ENCODE results near the gene QRFP. TPM values are rescaled to one million over a fixed set of nuclear protein-coding genes. Genes with fewer than 3 reads are reported as not detected.

Gene QRFP
- total RNA-seq, 2 donors from 2014 or later = not detected

GRCh38 chr9:130891688-130892476 lies 4.7 kb downstream of the QRFP start:
- no peak overlapping the region for H3K27ac ChIP-seq
- peaks cover 27% of the 10 kb centered on the region for H3K36me3 ChIP-seq
- DNase-seq (ENCODE audit: low spot score) (no peak), ATAC-seq (ENCODE audit: insufficient number of reproducible peaks, low FRiP score, low read depth) (no peak)
- no peak for TF ChIP-seq CTCF (IDR thresholded peaks at IDR 0.05)
- H3K27me3 ChIP-seq (replicated peaks; ENCODE audit: insufficient read depth) = no peaks in the 10 kb centered on the region
- no peaks in the 10 kb centered on the region for H3K9me3 ChIP-seq
- peaks cover 3 to 29% of the 10 kb centered on the region in 2 donors for H3K4me1 ChIP-seq (ENCODE audit: control insufficient read depth in 1 of 2, low read depth in 2 of 2)
- no peak overlapping the region for H3K4me3 ChIP-seq

GRCh38 chr9:130890870-130891687 lies 5.5 kb downstream of the QRFP start:
- H3K36me3 ChIP-seq = peaks cover 34% of the 10 kb centered on the region
- H3K27me3 ChIP-seq (replicated peaks; ENCODE audit: insufficient read depth) = no peaks in the 10 kb centered on the region
- no peak for TF ChIP-seq CTCF (IDR thresholded peaks at IDR 0.05)
- no peaks in the 10 kb centered on the region for H3K9me3 ChIP-seq
- no peak overlapping the region for H3K4me3 ChIP-seq
- ATAC-seq (ENCODE audit: insufficient number of reproducible peaks, low FRiP score, low read depth) (no peak), DNase-seq (ENCODE audit: low spot score) (no peak)
- H3K27ac ChIP-seq = no peak overlapping the region
- H3K4me1 ChIP-seq (ENCODE audit: control insufficient read depth in 1 of 2, low read depth in 2 of 2) = peaks cover 3 to 35% of the 10 kb centered on the region in 2 donors

- Histone ChIP-seq H3K4me3 (no peak overlapping the region), H3K27ac (no peak overlapping the region), H3K4me1 (ENCODE audit: control insufficient read depth in 1 of 2, low read depth in 2 of 2) (peaks cover 0 to 39% of the 10 kb centered on the region in 2 donors), H3K36me3 (peaks cover 43% of the 10 kb centered on the region), H3K27me3 (replicated peaks; ENCODE audit: insufficient read depth) (no peaks in the 10 kb centered on the region), H3K9me3 (no peaks in the 10 kb centered on the region)
- TF ChIP-seq CTCF (IDR thresholded peaks at IDR 0.05) = no peak
- DNase-seq (ENCODE audit: low spot score) = no peak
- ATAC-seq (ENCODE audit: insufficient number of reproducible peaks, low FRiP score, low read depth) = no peak
Measured at GRCh38 chr9:130890124-130890523, 6.5 kb downstream of the QRFP start.

GRCh38 chr9:130888146-130888885 lies 8.3 kb downstream of the QRFP start:
- no peak overlapping the region for H3K4me3 ChIP-seq
- peaks cover 61% of the 10 kb centered on the region for H3K36me3 ChIP-seq
- ATAC-seq (ENCODE audit: insufficient number of reproducible peaks, low FRiP score, low read depth) (no peak), DNase-seq (ENCODE audit: low spot score) (no peak)
- no peak overlapping the region for H3K27ac ChIP-seq
- peaks cover 0 to 34% of the 10 kb centered on the region in 2 donors for H3K4me1 ChIP-seq (ENCODE audit: control insufficient read depth in 1 of 2, low read depth in 2 of 2)
- H3K27me3 ChIP-seq (replicated peaks; ENCODE audit: insufficient read depth) = no peaks in the 10 kb centered on the region
- no peaks in the 10 kb centered on the region for H3K9me3 ChIP-seq
- TF ChIP-seq CTCF (IDR thresholded peaks at IDR 0.05) = no peak
